Activated CD4-positive, CD25-positive, alpha-beta regulatory T cell treated with anti-CD3 and anti-CD28 coated beads, Interleukin-2, amount 50 U/mL, for 72 hours (primary cell): ENCODE data around the gene RPA1.
"Not testable (repeated sequence)": the region's sequence is repeated elsewhere in the genome, so short reads cannot be mapped to it uniquely, and the experiment has no call there.

Source experiments
- DNase-seq: peaks from one replicate; pipeline ENCODE4 v3.0.0; 2021

Gene RPA1

DNA sequence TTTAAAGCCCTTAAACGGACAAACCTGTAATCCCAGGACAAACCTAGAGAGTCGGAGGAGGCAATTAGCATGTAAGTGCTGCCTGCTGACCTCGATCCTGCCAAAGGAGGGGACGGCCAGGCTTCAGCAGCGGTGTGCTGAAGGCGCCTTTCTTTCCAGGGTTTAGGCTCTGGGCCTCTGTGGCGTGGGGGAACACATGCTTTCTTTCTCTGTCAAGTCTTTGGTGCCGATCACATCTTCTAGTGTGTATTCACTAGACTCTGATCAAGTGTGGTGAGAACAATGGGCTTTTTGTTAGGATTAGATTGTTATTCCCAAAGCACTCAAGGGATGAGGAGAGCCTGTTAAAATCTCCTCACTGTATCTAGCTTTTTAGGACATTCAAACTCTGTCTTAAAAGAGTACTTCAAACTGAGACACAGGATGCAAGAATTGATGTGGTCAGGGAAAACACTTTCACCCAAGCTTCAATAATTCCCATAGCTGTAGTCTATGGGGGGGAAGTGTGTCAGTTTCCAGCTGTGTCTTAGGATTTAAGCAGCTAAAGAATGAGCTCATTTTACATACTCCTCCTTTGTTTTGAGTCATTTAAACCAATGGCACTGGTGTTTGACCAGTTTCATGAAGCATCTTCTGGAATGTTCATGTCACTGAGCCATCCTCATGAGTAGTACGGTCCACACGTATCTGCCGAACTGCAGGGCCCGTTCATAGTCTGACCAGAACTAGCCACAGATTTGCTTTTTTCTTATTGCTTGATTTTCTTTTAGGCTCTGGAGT lies 51.2 kb downstream of the RPA1 start:
- no peak for DNase-seq

DNA sequence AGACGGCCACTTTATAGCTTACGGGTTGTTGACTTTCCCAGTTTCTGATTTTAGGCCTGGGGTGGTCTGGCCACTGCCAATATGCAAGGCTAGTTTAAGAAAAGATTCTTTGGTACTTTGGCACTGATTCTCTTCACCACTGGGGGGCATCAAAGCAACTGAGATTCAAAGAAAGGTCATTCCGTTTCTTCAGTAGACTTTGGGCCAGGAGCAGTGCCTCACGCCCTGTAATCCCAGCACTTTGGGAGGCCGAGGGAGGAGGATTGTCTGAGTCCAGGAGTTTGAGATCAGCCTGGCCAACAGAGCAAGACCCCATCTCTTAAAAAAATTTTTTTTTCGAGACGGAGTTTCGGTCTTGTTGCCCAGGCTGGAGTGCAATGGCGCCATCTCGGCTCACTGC lies 53.0 kb downstream of the RPA1 start:
- DNase-seq: no peak

DNA sequence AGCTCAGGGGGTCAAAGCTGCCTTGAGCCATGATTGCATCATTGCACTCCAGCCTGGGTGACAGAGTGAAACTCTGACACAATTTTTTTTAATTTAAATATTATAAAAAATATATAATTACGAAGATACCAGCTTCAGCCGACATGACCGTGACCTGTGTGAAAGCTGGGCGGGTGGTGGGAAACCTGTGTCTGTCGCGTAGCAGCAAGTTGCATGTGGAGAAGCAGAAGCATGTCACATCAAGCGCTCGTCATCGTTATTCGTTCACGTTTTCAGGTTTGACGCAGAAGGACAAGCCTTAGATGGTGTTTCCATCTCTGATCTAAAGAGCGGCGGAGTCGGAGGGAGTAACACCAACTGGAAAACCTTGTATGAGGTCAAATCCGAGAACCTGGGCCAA lies 53.7 kb downstream of the RPA1 start:
- no peak for DNase-seq

DNA sequence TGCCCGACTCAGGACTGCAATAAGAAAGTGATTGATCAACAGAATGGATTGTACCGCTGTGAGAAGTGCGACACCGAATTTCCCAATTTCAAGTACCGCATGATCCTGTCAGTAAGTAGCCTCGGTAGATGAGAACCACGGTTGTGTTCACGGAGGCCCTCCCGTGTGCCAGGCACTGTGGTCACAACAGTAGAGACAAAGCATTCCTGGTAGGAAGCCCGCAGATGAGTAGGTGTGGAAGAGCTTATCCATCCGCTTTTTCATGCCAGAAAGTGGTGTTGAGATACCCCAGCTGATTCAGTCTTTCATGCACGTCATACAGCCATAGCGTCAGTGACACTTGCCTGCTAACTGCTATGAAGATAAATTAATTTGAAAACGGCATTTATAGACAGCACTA lies 58.9 kb downstream of the RPA1 start:
- DNase-seq: no peak

DNA sequence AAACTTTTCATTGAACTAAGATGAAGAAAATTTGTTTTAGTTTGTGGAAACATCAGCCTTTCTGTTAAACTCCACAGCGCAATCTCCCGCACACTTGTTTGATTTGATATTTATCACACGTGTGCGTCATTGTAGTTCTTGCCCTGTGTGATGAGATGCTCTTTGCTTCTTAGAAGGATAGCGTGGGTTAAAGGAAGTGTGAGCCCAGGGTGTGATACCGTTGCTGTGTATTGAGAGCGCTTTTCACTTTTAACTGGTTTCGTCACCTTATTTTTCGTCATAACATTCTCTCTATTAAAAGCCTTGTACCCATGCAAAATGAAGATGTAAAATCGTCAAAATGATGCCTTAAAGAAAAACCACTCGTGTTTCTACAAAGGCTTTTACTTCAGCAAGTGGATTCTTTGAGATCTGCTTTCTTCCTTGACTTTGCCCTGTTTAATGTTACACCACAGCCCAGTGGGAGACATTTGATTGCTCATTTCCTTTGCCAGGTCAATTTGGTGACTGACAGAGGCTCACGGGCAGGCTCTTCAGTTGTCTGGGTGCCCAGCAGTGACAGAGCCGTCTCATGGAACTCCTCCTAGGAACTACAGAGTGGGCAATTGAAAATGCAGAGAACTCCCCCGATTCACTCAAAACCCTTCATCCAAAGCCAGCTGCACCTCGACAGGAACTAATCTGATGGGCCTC lies 61.1 kb downstream of the RPA1 start:
- no peak for DNase-seq

DNA sequence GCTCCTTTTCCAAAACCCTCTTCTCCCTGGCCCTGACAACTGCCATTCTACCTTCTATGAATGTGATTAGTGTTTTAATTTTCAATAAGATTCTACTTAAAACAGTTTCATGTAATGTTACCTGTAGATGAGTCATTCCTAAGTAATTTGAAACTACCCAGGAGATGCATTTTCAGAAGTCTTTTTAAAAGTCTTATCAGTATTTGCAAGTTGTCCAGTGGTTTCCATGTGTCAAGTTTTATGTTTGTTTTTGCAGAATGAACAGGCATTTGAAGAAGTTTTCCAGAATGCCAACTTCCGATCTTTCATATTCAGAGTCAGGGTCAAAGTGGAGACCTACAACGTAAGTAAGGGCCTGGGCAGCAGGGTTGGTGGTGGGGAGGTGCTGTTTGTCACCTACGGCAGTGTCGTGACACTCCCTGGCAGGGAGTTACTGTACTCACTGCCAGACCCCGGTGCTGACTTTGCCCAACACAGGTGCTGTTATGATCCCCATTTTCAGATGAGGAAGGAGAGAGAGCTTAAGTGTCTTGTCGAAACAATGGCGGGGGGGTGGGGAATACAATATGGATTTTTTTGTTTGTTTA lies 65.0 kb downstream of the RPA1 start:
- DNase-seq: no peak

DNA sequence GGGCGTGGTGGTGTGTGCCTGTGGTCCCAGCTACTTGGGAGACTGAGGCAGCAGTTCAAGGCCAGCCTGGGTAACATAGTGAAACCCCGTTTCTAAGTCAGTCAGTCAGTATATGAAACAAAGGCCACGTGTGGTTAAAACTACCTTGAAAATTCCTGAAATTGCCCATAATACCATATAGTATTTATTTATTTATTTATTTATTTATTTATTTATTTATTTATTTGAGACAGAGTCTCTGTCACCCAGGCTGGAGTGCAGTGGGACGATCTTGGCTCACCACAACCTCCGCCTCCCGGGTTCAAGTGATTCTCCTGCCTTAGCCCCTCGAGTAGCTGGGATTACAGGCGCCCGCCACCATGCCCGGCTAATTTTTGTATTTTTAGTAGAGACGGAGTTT lies 65.7 kb downstream of the RPA1 start:
- DNase-seq: not testable (repeated sequence)

DNA sequence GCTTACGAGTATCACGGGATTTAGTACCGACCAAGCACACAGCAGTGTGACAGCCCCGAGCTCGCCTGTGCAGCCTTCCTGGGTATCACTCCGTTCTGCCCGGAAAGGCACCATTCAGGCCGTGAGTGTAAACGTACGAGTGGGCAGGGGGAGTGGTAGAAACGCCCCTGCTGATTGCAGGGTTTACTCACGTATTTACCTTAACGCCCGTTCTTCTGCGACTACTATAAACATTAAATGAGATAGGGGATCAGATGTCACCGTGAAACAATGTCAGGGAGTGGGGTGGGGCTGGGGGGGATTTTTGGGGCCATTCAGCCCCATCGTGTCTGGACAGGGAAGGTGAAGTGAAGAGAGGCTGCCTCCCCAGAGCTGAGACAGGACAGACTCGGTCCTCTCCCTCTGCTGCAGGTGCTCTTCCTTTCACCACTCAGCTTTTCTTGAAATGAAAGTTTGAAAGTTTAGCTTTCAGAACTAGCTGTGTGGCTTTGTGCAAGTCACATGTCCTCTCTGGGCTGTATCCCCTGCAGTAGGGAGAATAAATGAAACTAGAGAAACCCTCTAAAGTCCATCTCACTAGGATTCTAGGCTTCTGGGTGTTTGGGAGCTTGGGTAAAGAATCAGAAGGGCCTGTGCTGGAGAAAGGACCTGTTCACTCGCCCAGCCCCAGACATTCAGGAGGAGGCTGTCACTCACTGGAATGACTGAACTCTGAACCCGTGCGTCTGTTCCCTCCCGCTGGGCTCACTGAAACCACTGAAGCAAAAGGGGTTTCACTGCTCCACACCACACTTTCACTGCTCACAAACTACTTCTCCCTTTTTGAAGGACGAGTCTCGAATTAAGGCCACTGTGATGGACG lies 66.7 kb downstream of the RPA1 start:
- DNase-seq: no peak

DNA sequence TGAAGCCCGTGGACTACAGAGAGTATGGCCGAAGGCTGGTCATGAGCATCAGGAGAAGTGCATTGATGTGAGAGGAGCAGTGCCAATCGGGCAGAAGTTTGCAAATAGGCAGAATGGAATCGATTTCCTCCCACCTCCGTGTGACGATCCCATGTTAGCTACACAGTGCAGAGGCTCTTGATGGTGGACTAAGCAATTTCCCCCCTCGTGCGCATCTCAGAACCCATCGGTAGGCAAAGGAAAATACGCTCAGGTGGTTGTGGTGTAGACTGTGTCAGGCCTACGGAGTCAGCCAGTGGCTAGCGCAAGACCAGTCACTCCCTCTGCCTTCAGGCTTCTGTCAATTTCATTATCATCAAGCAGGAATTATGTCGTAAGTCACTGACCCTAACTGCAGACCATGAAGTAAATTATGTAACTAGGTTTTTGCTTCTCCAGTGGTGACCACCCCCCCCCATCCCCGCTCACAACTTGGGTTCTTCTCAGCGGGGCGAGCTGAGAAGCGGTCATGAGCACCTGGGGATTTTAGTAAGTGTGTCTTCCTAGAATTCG lies 67.4 kb downstream of the RPA1 start:
- DNase-seq: no peak

DNA sequence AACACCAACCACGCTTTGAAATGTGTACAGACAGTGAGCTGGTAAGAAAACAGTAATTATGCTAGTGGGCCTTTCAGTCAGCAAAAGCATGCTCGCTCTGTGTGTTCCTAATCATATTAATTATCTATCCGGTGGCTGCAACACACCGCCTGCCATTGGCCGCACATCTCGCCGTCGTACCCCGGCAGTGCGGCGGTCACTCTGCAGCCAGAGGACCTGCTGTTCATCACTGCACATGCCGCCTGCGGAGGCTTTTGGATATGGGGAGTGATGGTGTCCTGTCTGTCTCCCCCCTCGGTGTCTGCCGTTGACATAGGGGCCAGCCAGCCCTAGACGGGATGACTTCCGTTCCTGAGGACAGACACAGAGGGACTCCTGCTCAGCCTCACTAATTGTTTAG lies 68.5 kb downstream of the RPA1 start:
- no peak for DNase-seq

DNA sequence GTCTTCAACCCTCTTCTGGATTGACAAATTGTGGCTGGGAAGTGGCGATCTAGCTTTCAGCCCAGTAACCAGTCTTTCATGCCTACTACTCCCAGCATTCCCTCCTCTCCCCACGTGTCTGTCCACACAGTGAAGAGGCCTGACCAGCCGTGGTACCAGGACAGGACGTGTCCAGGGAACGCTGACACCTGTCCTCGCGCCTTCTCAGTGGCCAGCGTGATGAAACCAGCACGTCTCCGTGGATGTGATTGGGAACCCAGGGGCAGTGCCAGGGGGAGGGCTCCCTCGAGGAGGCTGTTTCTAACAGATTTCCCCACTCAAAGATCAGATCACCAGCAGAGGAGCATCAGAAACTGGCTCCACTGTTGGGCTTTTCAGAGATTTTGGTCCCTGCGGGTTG lies 69.1 kb downstream of the RPA1 start:
- no peak for DNase-seq

DNA sequence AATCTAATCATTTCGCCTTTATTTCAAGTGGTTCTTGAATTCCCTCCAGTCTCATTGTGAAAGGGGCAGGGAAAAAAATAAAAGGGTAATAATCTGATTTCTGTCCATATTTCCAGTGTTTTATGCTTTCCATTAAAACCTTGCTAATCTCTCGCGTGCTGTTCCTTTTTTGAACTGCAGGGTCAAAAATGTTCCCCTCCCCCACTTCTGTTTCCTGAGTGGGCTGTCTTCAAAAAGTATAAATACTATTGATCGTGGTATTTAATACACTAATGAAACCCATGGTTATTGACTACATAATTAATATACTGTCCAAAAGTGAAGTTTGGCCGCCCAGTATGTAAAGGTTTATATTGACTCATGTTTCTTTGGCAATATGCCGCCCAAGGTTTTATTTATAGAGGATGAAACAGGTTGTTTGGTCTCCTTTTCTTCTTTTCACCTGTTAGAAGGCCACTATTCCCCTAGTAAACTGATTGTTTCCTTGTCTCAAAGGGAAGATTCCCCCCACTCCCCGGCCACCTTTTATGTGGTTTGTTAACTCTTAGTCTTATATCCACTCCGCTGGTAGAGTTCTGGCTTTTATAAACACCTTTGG lies 69.7 kb downstream of the RPA1 start:
- DNase-seq: no peak

DNA sequence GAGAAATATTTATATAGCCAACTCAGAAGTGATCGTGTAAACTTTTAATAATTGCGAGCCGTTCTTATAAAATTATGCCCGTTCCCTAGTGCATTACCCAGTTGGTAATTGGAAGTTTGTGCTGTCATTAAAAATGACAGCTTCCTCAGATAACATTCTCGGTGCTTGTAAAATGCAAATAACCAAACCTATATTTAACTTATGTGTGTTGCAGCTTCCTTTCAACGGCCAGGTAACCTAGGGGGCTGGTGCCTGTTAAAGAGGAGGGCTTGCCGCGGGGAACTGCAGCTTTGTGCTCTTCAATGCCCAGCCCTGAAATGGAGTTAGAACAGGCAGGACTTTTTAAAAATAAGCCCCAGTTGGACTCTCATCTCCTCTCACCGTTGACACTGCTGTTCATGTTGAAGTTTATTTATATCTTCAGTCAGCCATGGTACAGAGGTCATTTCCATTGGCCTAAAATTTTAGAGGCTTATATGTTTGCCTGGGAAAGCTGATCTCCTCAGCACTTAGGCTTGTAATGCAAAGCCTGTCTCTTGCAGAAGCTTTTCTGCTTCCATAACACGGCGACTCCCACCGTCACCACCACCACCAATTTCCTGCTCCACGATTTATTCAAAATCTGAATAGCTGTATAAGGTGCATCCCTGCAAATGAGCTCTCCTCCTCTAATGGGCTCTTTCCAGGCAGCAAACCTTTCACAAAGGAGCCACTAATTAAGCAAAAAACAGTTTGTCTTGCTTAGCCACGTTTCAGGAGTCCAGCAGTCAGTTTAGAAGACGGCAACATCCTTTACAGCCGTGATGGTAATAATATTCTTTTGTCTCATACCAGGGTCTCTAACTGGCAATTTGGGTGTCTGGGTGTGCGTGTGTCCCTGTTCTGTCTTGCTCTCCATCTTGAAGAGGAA lies 74.7 kb downstream of the RPA1 start:
- DNase-seq: no peak

DNA sequence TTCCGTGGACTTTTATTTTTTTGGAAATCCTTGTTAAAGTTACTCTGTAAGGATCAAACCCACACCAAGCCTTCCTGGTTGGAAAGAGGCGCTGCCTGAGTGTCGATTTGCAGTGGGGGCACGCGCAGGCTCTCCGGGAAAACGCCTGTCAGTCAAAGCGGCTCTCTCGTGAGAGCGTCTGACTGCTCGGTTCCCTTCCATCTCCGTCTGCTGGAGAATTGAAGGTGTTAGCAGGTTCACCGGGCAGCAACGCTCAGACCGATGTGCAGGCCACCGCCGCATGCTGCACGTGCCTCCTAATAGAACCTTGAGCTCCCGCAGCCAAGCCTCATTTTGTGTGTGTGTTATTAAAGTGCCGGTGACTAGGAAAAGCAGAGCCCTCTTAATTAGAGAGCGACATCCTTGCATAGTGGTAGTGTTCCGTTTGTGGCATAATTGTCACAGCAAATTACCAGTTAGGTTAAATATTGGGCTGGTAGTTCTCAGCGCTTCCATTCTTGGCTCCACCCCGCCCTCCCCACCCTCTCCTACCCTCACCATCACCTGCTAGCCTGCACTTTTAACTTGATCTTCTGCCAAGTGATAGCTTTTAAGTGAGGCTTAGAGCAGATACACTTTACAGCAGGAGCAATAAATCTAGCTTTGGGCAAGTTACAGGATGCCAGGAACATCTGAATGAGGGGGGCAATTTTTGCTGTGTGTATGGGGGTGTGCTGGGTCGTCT lies 75.5 kb downstream of the RPA1 start:
- DNase-seq: no peak

DNA sequence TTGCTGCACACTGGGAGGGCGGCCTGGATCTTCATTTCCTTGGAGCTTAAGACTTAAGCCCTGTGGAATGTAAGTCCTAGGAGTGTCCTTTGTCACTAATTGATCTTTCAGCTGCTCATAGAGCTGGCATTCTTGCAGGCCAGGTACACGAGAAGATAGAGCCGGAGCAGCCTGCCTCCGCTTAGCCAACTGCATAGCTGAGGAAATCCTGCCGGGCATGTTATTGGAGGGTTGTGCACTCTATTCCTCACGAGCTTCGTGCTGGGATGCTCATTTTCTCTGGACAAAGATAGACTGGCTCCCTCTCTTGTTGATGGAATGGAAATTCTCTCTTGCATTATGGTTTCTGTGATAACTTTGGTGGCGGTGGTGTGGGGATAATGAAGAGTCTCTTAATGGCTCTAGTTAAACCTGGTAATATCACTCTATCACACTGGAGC lies 76.9 kb downstream of the RPA1 start:
- DNase-seq: no peak

DNA sequence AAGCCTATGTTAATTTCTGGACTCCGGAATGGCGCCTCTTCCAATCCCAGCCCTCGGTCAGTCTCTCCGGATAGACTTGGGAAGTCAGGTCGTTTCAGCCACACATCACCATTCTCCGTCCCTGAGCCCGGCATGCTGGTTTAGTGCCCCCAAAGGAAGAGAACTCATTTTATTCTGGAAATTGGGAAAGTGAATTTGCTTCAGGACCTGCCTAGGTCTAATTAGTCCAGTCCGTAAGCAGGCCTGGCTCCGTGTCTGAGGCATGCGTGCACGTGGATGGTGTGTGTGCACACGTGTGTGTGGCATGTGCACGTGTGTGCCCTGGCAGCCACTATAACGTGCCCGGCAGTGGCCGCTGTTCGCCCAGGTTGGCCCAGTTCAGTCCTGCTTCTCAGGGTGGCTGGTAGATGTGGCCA lies 77.4 kb downstream of the RPA1 start:
- no peak for DNase-seq

DNA sequence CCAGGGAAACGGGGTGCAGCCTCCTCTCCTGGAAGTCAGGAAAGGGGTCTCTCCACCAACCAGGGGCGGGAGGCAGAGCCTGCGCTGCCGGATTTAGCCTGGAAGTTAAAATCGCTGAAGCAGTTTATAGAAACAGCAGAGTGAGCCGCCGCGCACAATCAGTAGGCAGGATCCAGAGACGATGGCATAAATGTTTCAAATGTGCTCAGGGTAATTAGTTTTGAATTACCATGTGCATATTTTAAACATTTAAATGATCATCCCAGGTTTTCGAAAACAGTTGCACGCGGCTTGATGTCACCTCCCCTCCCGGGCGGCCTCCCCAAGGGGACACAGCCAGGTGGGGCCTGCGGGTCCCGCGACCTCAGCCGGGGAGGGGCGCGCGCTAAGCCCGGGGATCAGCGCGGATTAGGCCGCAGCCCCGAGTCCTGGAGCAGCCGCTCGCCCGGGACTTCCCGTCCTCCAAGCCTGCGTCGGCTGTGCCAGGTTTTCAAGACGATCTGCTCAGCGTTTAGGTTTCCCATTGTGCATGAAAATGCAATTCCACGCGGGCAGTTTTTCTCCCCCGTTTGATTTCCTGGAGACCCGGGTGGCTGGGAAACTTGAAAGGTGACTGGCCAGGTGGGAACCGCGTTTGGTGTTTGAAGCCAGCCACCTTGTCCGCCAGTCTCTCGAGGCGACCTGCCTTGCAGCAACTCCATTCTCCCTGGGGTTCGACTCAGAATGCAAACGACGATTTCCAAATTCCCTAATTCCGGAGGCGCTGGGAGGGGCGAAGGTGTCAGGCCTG lies 78.3 kb downstream of the RPA1 start:
- DNase-seq: no peak

DNA sequence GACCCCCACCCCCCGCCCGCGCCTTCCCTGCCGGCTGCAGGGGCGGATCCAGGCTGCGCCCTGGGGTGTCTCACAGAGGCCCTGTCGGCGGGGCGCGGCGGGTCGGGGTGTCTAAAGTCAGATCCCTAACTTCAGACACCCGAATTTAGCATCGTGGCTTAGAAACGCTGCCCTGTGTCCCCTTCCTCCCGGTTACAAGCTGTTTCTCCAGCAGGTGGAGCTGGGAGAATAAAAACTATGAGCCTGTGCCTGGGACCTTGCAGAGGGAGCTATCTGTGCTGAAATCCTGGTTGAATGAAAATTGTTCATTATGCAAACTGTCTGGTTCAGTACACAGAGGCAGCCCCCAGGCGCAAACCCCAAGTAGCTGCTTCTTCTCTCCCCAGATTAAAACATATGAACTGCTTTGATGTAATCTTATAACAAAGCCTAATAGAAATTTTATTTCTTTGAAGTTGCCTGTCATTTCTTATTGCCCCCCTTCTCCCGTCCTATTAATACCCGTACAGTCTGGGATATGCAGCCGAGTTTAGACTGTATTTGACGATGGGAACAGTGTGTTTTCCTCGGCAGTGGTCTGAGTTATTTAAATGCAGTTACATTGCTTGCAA lies 79.0 kb downstream of the RPA1 start:
- no peak for DNase-seq

DNA sequence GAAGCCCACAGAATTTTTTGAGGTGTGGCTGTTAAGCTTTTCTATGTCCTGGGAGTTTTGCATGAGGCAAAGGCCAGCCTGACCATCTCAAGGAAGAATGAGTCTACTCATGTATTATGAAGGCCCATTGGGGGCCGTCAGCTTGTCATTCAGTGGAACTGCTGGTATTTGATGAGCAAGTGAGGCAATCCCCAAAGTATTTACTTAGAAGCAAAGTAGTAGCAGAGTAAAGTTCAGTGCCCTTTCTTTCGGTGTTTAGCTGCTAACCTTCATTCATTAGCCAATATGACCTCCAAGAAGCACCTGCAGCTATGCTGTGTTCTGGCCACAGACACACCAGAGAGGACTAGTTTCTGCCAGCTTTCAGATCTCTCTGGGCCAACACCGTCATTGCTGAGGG lies 80.2 kb downstream of the RPA1 start:
- DNase-seq: no peak
